ENCODE results near the gene AGER. TPM values are rescaled to one million over a fixed set of nuclear protein-coding genes. Genes with fewer than 3 reads are reported as not detected.
A peak's percentile ranks its signal among the peaks of the same experiment; 100 is the strongest.

Gene AGER
- total RNA-seq, 2 donors from 2014 or later, result 39.0 to 48.0 TPM

DNA sequence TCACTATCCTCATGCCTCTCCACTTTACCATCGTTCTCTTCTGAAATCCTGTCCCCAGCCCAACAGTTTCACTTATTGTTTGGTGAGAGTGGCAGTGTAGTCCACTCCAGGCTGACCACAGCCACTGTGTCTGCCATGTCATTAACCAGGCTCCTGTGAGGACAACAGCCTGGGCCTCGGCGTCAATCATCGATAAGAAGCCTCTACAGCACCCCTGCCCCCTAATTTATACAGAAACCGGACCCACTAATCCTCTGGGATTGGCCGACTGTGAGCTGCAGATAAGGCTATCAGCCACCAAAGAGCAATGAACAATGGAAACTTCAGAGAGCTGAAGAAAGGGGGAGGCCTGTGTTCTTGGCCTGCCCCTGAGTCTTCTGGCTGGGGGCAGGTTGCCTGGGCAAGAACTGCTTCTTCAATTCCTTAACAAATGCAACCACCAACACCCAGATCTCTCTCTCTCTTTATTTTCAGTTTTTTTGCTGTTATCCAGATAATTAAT, 16.2 kb downstream of the AGER start:
- Mint-ChIP-seq H3K4me3 (no peak overlapping the region), H3K27ac (no peak overlapping the region), H3K36me3 (ENCODE audit: insufficient read depth in 2 of 2) (peaks cover 2 to 3% of the 10 kb centered on the region in 2 donors), H3K9me3 (no peaks in the 10 kb centered on the region), H3K4me1 (ENCODE audit: low read depth) (peaks cover 10% of the 10 kb centered on the region), H3K27me3 (ENCODE audit: low read depth) (no peaks in the 10 kb centered on the region)
- DNase-seq, result no peak
- no peak for ATAC-seq (replicated peaks in 1 of 2)

- Mint-ChIP-seq H3K27me3 (ENCODE audit: low read depth) (no peaks in the 10 kb centered on the region), H3K36me3 (ENCODE audit: insufficient read depth in 2 of 2) (peaks cover 2 to 7% of the 10 kb centered on the region in 2 donors), H3K4me1 (ENCODE audit: low read depth) (peaks cover 8% of the 10 kb centered on the region), H3K4me3 (no peak overlapping the region), H3K27ac (no peak overlapping the region), H3K9me3 (no peaks in the 10 kb centered on the region)
- DNase-seq (no peak), ATAC-seq (replicated peaks in 1 of 2) (no peak)
These were observed 16.8 kb downstream of the AGER start for GRCh38 chr6:32167154-32167760.

DNA sequence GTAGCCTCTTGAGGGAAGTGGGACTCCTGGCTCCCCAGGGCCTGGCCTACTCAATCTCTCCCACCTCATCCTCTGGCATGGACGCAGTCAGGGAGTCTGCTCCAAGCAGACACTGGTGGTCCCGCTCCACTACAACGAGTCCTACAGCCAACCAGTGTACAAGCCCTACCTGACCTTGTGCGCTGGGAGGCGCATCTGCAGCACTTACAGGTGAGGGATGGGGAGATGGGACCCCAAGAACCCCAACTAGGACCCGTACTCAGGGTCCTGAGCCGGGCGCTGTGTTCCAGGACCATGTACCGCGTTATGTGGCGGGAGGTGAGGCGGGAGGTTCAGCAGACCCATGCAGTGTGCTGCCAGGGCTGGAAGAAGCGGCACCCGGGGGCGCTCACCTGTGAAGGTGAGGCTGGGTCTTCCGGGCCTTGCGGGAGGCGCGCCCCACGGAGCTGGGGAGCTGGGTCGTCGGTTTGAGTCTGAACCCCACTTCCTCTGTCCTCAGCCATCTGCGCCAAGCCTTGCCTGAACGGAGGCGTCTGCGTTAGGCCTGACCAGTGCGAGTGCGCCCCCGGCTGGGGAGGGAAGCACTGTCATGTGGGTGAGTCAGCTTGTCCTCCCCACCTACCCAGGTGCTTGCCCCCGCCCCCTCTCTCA, 17.5 kb downstream of the AGER start:
- H3K4me1 Mint-ChIP-seq (ENCODE audit: low read depth), result peaks cover 8% of the 10 kb centered on the region
- no peak for ATAC-seq (replicated peaks in 1 of 2)
- H3K36me3 Mint-ChIP-seq (ENCODE audit: insufficient read depth in 2 of 2), result peaks cover 2 to 8% of the 10 kb centered on the region in 2 donors
- no peaks in the 10 kb centered on the region for H3K9me3 Mint-ChIP-seq
- DNase-seq, result no peak
- no peaks in the 10 kb centered on the region for H3K27me3 Mint-ChIP-seq (ENCODE audit: low read depth)
- H3K4me3 Mint-ChIP-seq, result no peak overlapping the region
- no peak overlapping the region for H3K27ac Mint-ChIP-seq

DNA sequence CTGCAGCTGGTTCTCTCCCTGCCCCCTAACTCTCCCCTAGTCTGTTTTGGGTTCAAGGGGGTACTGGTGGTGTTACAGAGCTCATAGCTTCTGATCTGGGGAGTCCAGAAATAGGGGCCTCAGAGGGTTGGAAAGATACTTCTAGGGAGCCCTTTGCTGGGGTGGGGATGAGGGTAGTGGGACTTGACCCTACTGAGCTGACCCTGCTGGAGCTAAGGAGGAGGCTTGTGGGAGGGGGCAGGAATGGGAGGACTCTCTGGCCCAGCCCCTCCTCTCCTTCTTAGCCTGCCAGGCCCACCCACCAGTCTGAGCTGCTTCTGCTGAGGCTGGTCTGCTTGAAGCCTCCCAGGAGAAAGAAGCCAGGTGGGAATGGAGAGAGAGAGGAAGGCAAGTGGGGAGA, 19.8 kb downstream of the AGER start, which contains the start of gene EGFL8:
Gene EGFL8, plus strand, starts transcription at position 301 of the 400 bp plus-strand sequence. CDS start 1,571 bp downstream, outside the sequence.
- H3K36me3 Mint-ChIP-seq (ENCODE audit: insufficient read depth in 2 of 2), result peaks cover 2 to 8% of the 10 kb centered on the region in 2 donors
- peaks cover 4% of the 10 kb centered on the region for H3K4me1 Mint-ChIP-seq (ENCODE audit: low read depth)
- no peaks in the 10 kb centered on the region for H3K27me3 Mint-ChIP-seq (ENCODE audit: low read depth)
- no peaks in the 10 kb centered on the region for H3K9me3 Mint-ChIP-seq
- ATAC-seq (replicated peaks in 1 of 2) (no peak), DNase-seq (no peak)
- H3K27ac Mint-ChIP-seq, result no peak within 1 kb of the TSS
- no peak within 1 kb of the TSS for H3K4me3 Mint-ChIP-seq

- no peak overlapping the region for H3K4me3 Mint-ChIP-seq
- H3K27me3 Mint-ChIP-seq (ENCODE audit: low read depth), result no peaks in the 10 kb centered on the region
- H3K36me3 Mint-ChIP-seq (ENCODE audit: insufficient read depth in 2 of 2), result peaks cover 2 to 8% of the 10 kb centered on the region in 2 donors
- DNase-seq (no peak), ATAC-seq (replicated peaks in 1 of 2) (no peak)
- H3K9me3 Mint-ChIP-seq, result no peaks in the 10 kb centered on the region
- H3K4me1 Mint-ChIP-seq (ENCODE audit: low read depth), result peaks cover 4% of the 10 kb centered on the region
- no peak overlapping the region for H3K27ac Mint-ChIP-seq
These were observed 20.3 kb downstream of the AGER start for GRCh38 chr6:32163559-32164258.

DNA sequence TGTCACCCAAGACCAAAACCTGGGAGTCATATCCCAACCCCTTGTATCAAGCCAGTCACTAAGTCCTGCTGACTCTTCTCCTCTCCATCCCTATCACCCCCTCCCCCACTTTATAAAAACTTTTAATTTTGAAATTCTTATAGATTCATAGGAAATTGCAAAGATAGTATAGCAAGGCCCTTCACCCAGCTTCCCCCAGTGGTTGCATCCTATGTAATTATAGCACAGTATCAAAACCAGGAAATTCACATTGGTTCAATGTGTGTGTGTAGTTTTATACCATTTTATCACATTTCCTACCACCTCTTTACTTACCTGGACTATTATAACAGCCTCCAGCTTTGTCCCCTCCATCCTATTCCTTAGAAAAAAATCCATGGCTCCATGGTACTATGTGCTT, 26.0 kb downstream of the AGER start:
- Mint-ChIP-seq H3K4me3 (no peak overlapping the region), H3K4me1 (ENCODE audit: low read depth) (peaks cover 23% of the 10 kb centered on the region)
- ATAC-seq (replicated peaks in 1 of 2), result no peak

GRCh38 chr6:32156891-32157290, 27.2 kb downstream of the AGER start:
- H3K27me3 Mint-ChIP-seq (ENCODE audit: low read depth), result no peaks in the 10 kb centered on the region
- no peak overlapping the region for H3K27ac Mint-ChIP-seq
- no peak overlapping the region for H3K4me3 Mint-ChIP-seq
- H3K9me3 Mint-ChIP-seq, result no peaks in the 10 kb centered on the region
- H3K4me1 Mint-ChIP-seq (ENCODE audit: low read depth), result peaks cover 33% of the 10 kb centered on the region
- ATAC-seq (replicated peaks in 1 of 2) (no peak), DNase-seq (no peak)
- peaks cover 5 to 11% of the 10 kb centered on the region in 2 donors for H3K36me3 Mint-ChIP-seq (ENCODE audit: insufficient read depth in 2 of 2)

More for the DNA sequence above, 26.0 kb downstream of the AGER start:
- no peaks in the 10 kb centered on the region for H3K27me3 Mint-ChIP-seq (ENCODE audit: low read depth)
- no peak overlapping the region for H3K27ac Mint-ChIP-seq
- H3K9me3 Mint-ChIP-seq, result no peaks in the 10 kb centered on the region
- DNase-seq, result no peak
- peaks cover 5 to 15% of the 10 kb centered on the region in 2 donors for H3K36me3 Mint-ChIP-seq (ENCODE audit: insufficient read depth in 2 of 2)

DNA sequence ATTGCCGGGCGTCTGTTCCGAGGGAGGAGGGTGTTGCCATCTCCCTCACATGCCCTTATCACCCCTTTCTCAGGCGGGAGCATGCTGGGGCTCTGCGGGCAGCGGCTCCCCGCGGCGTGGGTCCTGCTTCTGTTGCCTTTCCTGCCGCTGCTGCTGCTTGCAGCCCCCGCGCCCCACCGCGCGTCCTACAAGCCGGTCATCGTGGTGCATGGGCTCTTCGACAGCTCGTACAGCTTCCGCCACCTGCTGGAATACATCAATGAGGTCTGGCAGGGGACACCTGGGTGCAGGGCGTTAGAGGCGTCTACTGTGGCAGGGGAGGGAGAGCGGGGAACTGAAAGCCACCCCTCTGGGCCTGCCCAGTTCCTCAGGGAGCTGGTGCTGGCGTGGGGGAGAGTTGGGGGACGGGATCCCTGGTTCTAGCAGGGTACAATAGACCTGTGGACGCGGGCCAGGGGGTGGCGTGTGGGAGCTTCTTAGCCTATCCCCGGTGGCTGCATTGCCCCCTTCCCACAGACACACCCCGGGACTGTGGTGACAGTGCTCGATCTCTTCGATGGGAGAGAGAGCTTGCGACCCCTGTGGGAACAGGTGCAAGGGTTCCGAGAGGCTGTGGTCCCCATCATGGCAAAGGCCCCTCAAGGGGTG, 29.4 kb downstream of the AGER start:
- peaks cover 10% of the 10 kb centered on the region for H3K27me3 Mint-ChIP-seq (ENCODE audit: low read depth)
- peaks cover 44% of the 10 kb centered on the region for H3K4me1 Mint-ChIP-seq (ENCODE audit: low read depth)
- H3K27ac Mint-ChIP-seq, result peak overlapping the region; percentile 26
- H3K4me3 Mint-ChIP-seq, result peak overlapping the region; percentile 95 to 99
- H3K9me3 Mint-ChIP-seq, result no peaks in the 10 kb centered on the region
- peaks cover 5 to 11% of the 10 kb centered on the region in 2 donors for H3K36me3 Mint-ChIP-seq (ENCODE audit: insufficient read depth in 2 of 2)
- DNase-seq (peak; percentile 74 to 80), ATAC-seq (replicated peaks in 1 of 2) (peak; percentile 85 to 87)

- DNase-seq, result peak; percentile 78 to 81
- peak within 1 kb of the TSS; percentile 95 to 99 for H3K4me3 Mint-ChIP-seq
- H3K36me3 Mint-ChIP-seq (ENCODE audit: insufficient read depth in 2 of 2), result peaks cover 5 to 11% of the 10 kb centered on the region in 2 donors
These were observed 30.2 kb downstream of the AGER start, which contains the start of gene PPT2 for GRCh38 chr6:32153564-32154513. Gene PPT2 (plus strand): TSS chr6:32154141. CDS start chr6:32154595, 454 bp downstream.

DNA sequence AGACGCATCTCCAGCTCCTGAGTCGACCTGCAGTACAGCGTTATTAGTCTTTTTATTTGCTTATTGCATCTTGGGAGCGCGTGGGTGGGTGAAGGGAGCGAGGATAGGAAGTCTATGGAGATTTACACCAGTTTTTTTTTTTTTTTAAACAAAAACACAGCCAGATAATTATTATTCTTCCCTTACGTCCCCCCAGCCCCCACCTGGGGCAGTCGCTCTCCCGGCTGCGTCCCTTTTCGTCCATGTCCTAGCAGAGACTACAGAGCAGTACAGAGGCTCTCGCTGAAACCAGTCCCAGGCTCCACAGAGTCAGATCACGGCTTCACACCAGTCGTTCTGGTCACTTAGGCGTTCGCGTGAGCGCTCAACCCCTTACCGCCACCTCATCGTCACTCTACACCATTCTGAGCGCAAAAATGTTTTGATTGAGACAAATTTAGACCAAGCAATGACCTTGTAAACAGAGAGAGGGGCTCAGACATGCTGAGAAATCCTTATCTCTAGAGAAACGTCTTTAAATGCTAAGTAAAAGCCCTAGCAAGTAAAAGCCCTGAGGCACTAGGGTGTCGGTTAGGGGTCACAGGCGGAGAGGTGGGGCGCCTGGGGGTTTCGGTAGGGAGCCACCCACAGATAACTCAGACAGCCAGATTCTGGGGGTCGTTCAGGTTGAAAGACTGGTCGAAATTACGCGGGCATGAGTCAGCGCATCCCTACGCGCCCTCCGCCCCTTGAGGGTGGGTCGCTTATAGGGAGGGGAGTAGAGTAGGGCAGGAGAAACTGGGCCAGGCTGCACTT, 31.1 kb downstream of the AGER start:
- Mint-ChIP-seq H3K4me3 (peak overlapping the region; percentile 95 to 99), H3K27ac (peak overlapping the region; percentile 25), H3K4me1 (ENCODE audit: low read depth) (peaks cover 56% of the 10 kb centered on the region), H3K27me3 (ENCODE audit: low read depth) (peaks cover 22% of the 10 kb centered on the region), H3K36me3 (ENCODE audit: insufficient read depth in 2 of 2) (peaks cover 4 to 6% of the 10 kb centered on the region in 2 donors), H3K9me3 (no peaks in the 10 kb centered on the region)
- ATAC-seq (replicated peaks in 1 of 2) (no peak), DNase-seq (peak in 1 of 2 donors; percentile 5)

More at GRCh38 chr6:32153564-32154513, 30.2 kb downstream of the AGER start, which contains the start of gene PPT2:
- no peaks in the 10 kb centered on the region for H3K9me3 Mint-ChIP-seq
- H3K4me1 Mint-ChIP-seq (ENCODE audit: low read depth), result peaks cover 47% of the 10 kb centered on the region
- peak; percentile 72 to 78 for ATAC-seq (replicated peaks in 1 of 2)
- H3K27me3 Mint-ChIP-seq (ENCODE audit: low read depth), result peaks cover 13% of the 10 kb centered on the region
- H3K27ac Mint-ChIP-seq, result peak within 1 kb of the TSS; percentile 26
